Endothelial cell of umbilical vein (primary cell): ENCODE data around the gene SART3.
A peak's percentile ranks its signal among the peaks of the same experiment; 100 is the strongest.

Experiments
- EZH2 ChIP-seq: IDR thresholded peaks from 2 replicates; pipeline ENCODE4 v1.6.1; 2012; ENCODE audit warnings: borderline replicate concordance, low read depth, mild to moderate bottlenecking, moderate library complexity, low read length, inconsistent platforms; ENCODE audit not compliant: severe bottlenecking
- FOS ChIP-seq: IDR thresholded peaks from 2 replicates; pipeline ENCODE4 v1.6.1; 2011; ENCODE audit warnings: mild to moderate bottlenecking, low read length, moderate library complexity, borderline replicate concordance; ENCODE audit not compliant: insufficient read depth
- GATA2 ChIP-seq: IDR thresholded peaks from 2 replicates; pipeline ENCODE4 v1.7.0; 2011; ENCODE audit warnings: low read depth, mild to moderate bottlenecking, moderate library complexity, mixed read lengths, low read length; ENCODE audit not compliant: insufficient read length, insufficient read depth
- JUN ChIP-seq: IDR thresholded peaks from 2 replicates; pipeline ENCODE4 v1.6.1; 2011; ENCODE audit warnings: borderline replicate concordance, low read depth; ENCODE audit not compliant: insufficient read length, insufficient read depth
- POLR2A ChIP-seq: IDR thresholded peaks from 2 replicates; pipeline ENCODE4 v1.6.1; 2012; ENCODE audit warnings: low read depth, mild to moderate bottlenecking, control low read depth, low read length
- TF ChIP-seq, protein P1 (sequence below), 2 donors: IDR thresholded peaks; 1 replicate in 1 of 2; 2 replicates in 1 of 2; pipeline ENCODE4 v1.5.1; 2011; ENCODE audit warnings: low read length in 2 of 2, mild to moderate bottlenecking in 2 of 2, moderate library complexity in 2 of 2, control low read depth in 1 of 2, inconsistent platforms in 1 of 2, low read depth in 1 of 2; ENCODE audit not compliant: insufficient read depth in 1 of 2; ENCODE audit errors: extremely low read depth in 1 of 2
- TF ChIP-seq, protein P2 (sequence below): IDR thresholded peaks from 2 replicates; pipeline ENCODE4 v1.6.1; 2011; ENCODE audit not compliant: insufficient read depth, insufficient read length

DNA sequence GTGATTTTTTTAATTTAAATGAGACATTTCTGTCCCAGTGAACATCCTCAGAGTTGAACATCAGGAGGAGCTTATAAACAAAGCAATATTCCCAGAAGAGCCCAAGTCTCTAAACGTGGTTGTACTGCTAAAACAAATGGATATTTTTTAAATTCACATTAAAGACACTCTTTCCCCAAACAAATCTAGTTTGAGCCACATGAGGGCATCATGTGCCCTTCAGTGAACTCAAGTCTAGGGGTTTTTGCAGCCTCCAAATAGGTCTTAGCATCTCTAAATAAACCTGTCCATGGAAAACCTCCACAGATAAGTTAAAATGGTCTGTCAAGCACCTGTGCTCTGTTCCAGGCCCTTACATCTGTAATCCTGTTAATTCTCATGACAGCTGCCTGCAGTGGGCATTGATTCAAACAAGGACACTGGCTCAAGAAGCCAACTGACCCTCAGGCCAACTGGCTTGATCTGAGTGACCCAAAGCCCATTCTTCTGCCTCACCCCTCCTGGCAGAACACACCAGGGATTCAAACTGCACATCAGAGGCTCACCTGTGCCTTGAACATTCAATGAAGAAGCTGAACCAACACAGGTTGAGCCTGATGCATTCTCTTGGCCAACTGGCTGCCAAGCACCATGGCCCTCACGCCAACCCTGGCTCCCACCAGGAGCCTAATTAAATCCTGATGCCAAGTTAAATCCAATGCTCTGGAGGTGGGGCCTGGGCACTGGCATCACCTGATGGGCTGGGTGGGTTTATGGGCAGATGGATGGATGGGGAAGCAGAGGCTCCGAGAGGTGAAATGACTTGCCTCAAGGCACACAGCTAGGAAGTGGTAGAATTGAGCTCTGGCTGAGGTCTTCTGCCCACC lies 10.0 kb upstream of the SART3 start:
- TF ChIP-seq, protein P1, sequence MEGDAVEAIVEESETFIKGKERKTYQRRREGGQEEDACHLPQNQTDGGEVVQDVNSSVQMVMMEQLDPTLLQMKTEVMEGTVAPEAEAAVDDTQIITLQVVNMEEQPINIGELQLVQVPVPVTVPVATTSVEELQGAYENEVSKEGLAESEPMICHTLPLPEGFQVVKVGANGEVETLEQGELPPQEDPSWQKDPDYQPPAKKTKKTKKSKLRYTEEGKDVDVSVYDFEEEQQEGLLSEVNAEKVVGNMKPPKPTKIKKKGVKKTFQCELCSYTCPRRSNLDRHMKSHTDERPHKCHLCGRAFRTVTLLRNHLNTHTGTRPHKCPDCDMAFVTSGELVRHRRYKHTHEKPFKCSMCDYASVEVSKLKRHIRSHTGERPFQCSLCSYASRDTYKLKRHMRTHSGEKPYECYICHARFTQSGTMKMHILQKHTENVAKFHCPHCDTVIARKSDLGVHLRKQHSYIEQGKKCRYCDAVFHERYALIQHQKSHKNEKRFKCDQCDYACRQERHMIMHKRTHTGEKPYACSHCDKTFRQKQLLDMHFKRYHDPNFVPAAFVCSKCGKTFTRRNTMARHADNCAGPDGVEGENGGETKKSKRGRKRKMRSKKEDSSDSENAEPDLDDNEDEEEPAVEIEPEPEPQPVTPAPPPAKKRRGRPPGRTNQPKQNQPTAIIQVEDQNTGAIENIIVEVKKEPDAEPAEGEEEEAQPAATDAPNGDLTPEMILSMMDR (IDR thresholded peaks at IDR 0.05; ENCODE audit: extremely low read depth in 1 of 2, insufficient read depth in 1 of 2, low read depth in 1 of 2, low read length in 2 of 2), result peak; percentile 8 to 13
- TF ChIP-seq POLR2A (no peak), FOS (no peak), JUN (no peak), EZH2 (no peak), GATA2 (no peak)
- TF ChIP-seq, protein P2, sequence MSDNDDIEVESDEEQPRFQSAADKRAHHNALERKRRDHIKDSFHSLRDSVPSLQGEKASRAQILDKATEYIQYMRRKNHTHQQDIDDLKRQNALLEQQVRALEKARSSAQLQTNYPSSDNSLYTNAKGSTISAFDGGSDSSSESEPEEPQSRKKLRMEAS, result no peak
